Activated CD4-positive, alpha-beta T cell treated with anti-CD3 and anti-CD28 coated beads, Interleukin-2, amount 10 ng/mL, durations not matched to agents 7 days and 5 days (primary cell): ENCODE data around the gene TDP2. TPM values are rescaled to one million over a fixed set of nuclear protein-coding genes. Genes with fewer than 3 reads are reported as not detected.

Source experiments
- CTCF ChIA-PET: fragments of 350-600 bp; sonication (Branson Sonifier 250); formaldehyde crosslinking; loops from one replicate; lab custom pipeline; 2021; ENCODE audit warnings: antibody characterized with exemption; lab: Charles Lee
- POLR2A ChIA-PET: fragments of 350-600 bp; sonication (Branson Sonifier 250); formaldehyde crosslinking; loops from one replicate; lab custom pipeline; 2021; ENCODE audit warnings: antibody characterized with exemption; lab: Charles Lee
- DNase-seq: peaks from one replicate; pipeline ENCODE4 v3.0.0-alpha.2; 2020
- H3K27ac Mint-ChIP-seq: one replicate; pipeline ENCODE4 v1.8.0; 2021; ENCODE audit warnings: mild to moderate bottlenecking, moderate library complexity, mixed read lengths
- H3K27me3 Mint-ChIP-seq: one replicate; pipeline ENCODE4 v1.8.0; 2021; ENCODE audit warnings: mixed read lengths
- H3K36me3 Mint-ChIP-seq: one replicate; pipeline ENCODE4 v1.8.0; 2021; ENCODE audit warnings: low read depth, mixed read lengths
- H3K4me1 Mint-ChIP-seq: one replicate; pipeline ENCODE4 v1.8.0; 2021; ENCODE audit warnings: mixed read lengths
- H3K4me3 Mint-ChIP-seq: one replicate; pipeline ENCODE4 v1.8.0; 2021; ENCODE audit warnings: mild to moderate bottlenecking, moderate library complexity, mixed read lengths
- H3K9me3 Mint-ChIP-seq: one replicate; pipeline ENCODE4 v1.8.0; 2021; ENCODE audit warnings: mixed read lengths
- total RNA-seq, 2 experiments: library from RNA; stranded (reverse); gene quantifications; one replicate each; pipeline ENCODE4 v1.2.3, GENCODE V29; 2021

The TDP2 gene
- total RNA-seq, 2 experiments from 2014 or later: 43.0 to 47.1 TPM

- peaks cover 5% of the 10 kb centered on the region for H3K4me1 Mint-ChIP-seq
- CTCF ChIA-PET: interaction anchor here (0.7 to 1.4 kb wide), 3 partner anchors 11 to 67 kb away, joined by 3 read pairs; no protein-coding TSS in a partner anchor
- H3K36me3 Mint-ChIP-seq: no peaks in the 10 kb centered on the region
- H3K27me3 Mint-ChIP-seq: peaks cover 46% of the 10 kb centered on the region
- peaks cover 3% of the 10 kb centered on the region for H3K9me3 Mint-ChIP-seq
- H3K27ac Mint-ChIP-seq: no peak overlapping the region
- no peak overlapping the region for H3K4me3 Mint-ChIP-seq
- DNase-seq: no peak
- POLR2A ChIA-PET: no interaction called here
These were observed 30.0 kb downstream of the TDP2 start for GRCh38 chr6:24636681-24637080.

GRCh38 chr6:24632573-24632972 is 34.1 kb downstream of the TDP2 start:
- Mint-ChIP-seq H3K9me3 (no peaks in the 10 kb centered on the region), H3K4me3 (no peak overlapping the region), H3K27me3 (peaks cover 27% of the 10 kb centered on the region), H3K27ac (no peak overlapping the region), H3K36me3 (no peaks in the 10 kb centered on the region), H3K4me1 (peaks cover under 1% of the 10 kb centered on the region)
- no peak for DNase-seq
- POLR2A ChIA-PET: no interaction called here
- CTCF ChIA-PET: no interaction called here

GRCh38 chr6:24631671-24632070 is 35.0 kb downstream of the TDP2 start:
- ChIA-PET CTCF (no interaction called here), POLR2A (no interaction called here)
- Mint-ChIP-seq H3K4me3 (no peak overlapping the region), H3K27ac (no peak overlapping the region), H3K27me3 (peaks cover 24% of the 10 kb centered on the region), H3K9me3 (no peaks in the 10 kb centered on the region), H3K4me1 (no peaks in the 10 kb centered on the region), H3K36me3 (no peaks in the 10 kb centered on the region)
- DNase-seq: no peak

GRCh38 chr6:24630856-24631505 is 35.7 kb downstream of the TDP2 start:
- Mint-ChIP-seq H3K27me3 (peaks cover 23% of the 10 kb centered on the region), H3K27ac (no peak overlapping the region), H3K4me3 (no peak overlapping the region), H3K4me1 (no peaks in the 10 kb centered on the region), H3K36me3 (no peaks in the 10 kb centered on the region), H3K9me3 (no peaks in the 10 kb centered on the region)
- no peak for DNase-seq
- CTCF ChIA-PET: interaction anchor here (0.8 kb wide), 1 partner anchor 12 kb away, joined by 3 read pairs; no protein-coding TSS in a partner anchor
- POLR2A ChIA-PET: no interaction called here

GRCh38 chr6:24621626-24622289 is 44.9 kb downstream of the TDP2 start:
- DNase-seq: no peak
- no peaks in the 10 kb centered on the region for H3K36me3 Mint-ChIP-seq
- POLR2A ChIA-PET: no interaction called here
- peaks cover 7% of the 10 kb centered on the region for H3K27me3 Mint-ChIP-seq
- H3K27ac Mint-ChIP-seq: no peak overlapping the region
- no peaks in the 10 kb centered on the region for H3K4me1 Mint-ChIP-seq
- H3K9me3 Mint-ChIP-seq: no peaks in the 10 kb centered on the region
- no peak overlapping the region for H3K4me3 Mint-ChIP-seq
- CTCF ChIA-PET: no interaction called here

GRCh38 chr6:24620637-24621036 is 46.1 kb downstream of the TDP2 start:
- Mint-ChIP-seq H3K36me3 (no peaks in the 10 kb centered on the region), H3K27ac (no peak overlapping the region), H3K27me3 (peaks cover 3% of the 10 kb centered on the region), H3K9me3 (no peaks in the 10 kb centered on the region), H3K4me3 (no peak overlapping the region), H3K4me1 (no peaks in the 10 kb centered on the region)
- ChIA-PET CTCF (interaction anchor here (0.6 to 0.9 kb wide), 2 partner anchors 14 to 87 kb away, joined by 3 to 4 read pairs; no protein-coding TSS in a partner anchor), POLR2A (no interaction called here)
- no peak for DNase-seq

- H3K27ac Mint-ChIP-seq: no peak overlapping the region
- H3K36me3 Mint-ChIP-seq: no peaks in the 10 kb centered on the region
- no peak overlapping the region for H3K4me3 Mint-ChIP-seq
- no peaks in the 10 kb centered on the region for H3K9me3 Mint-ChIP-seq
- peaks cover 6% of the 10 kb centered on the region for H3K27me3 Mint-ChIP-seq
- POLR2A ChIA-PET: no interaction called here
- no peaks in the 10 kb centered on the region for H3K4me1 Mint-ChIP-seq
- DNase-seq: no peak
- CTCF ChIA-PET: interaction anchor here (1.0 kb wide), 1 partner anchor 11 kb away, joined by 3 read pairs; no protein-coding TSS in a partner anchor
These were observed 47.0 kb downstream of the TDP2 start for GRCh38 chr6:24619661-24620060.

DNA sequence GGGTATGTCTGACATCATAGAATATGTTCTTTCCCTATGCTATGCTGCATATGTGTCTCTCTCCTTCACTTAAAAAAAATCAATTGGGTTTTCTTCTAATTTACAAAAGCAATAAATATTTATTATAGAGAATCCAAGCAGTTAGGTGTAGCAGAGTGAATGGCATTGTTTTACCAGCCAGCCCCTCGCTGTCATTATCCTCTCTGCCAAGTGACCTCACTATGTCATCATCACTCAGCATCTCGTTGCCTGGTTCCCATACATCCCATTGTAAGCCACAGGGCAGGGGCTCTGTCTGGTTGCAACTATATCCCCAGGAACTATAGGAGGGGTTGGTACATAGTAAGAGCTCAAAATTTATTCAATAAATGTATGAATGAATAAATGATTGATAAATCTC is 52.1 kb downstream of the TDP2 start:
- Mint-ChIP-seq H3K36me3 (no peaks in the 10 kb centered on the region), H3K4me1 (no peaks in the 10 kb centered on the region), H3K9me3 (no peaks in the 10 kb centered on the region), H3K4me3 (no peak overlapping the region), H3K27me3 (peaks cover 18% of the 10 kb centered on the region), H3K27ac (no peak overlapping the region)
- ChIA-PET POLR2A (no interaction called here), CTCF (interaction anchor here (0.7 kb wide), 1 partner anchor 412 kb away, joined by 3 read pairs; no protein-coding TSS in a partner anchor)
- no peak for DNase-seq

GRCh38 chr6:24614043-24614420 is 52.7 kb downstream of the TDP2 start:
- H3K4me3 Mint-ChIP-seq: no peak overlapping the region
- H3K4me1 Mint-ChIP-seq: no peaks in the 10 kb centered on the region
- no peaks in the 10 kb centered on the region for H3K9me3 Mint-ChIP-seq
- POLR2A ChIA-PET: no interaction called here
- CTCF ChIA-PET: no interaction called here
- peaks cover 18% of the 10 kb centered on the region for H3K27me3 Mint-ChIP-seq
- no peaks in the 10 kb centered on the region for H3K36me3 Mint-ChIP-seq
- DNase-seq: no peak
- no peak overlapping the region for H3K27ac Mint-ChIP-seq

DNA sequence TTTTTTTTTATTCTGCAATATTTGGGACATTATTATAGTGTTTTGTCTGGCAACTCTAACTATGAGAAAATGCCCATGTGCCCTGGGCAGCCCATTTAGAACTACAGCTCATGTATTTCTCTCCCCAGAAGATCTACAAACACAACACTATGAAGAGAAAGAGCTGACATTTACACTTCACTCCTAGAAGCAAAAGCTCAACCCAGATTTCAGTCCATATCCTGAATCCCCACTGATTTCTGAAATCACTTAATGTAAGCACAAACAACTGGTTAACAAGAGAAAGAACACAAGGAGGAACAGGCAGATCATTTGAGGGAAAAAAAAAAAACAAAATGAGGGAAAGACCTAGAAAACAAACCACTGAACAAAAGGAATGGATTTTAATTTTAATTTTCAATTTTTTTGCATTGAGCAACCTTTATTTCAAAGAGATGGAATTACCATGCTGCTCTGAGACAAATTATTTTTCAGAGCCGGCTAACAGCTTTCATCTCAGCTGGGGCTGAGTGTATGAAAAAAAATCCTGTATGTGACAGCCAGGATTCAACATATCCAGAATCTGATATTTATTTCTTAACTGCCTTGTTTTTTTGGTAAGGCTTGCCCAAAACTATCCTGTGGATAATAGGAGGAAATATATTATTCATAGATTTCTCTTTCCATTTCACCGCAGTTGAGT is 53.2 kb downstream of the TDP2 start:
- no peaks in the 10 kb centered on the region for H3K9me3 Mint-ChIP-seq
- H3K36me3 Mint-ChIP-seq: no peaks in the 10 kb centered on the region
- ChIA-PET POLR2A (no interaction called here), CTCF (interaction anchor here (0.7 kb wide), 1 partner anchor 12 kb away, joined by 3 read pairs; no protein-coding TSS in a partner anchor)
- H3K27me3 Mint-ChIP-seq: peaks cover 18% of the 10 kb centered on the region
- no peak overlapping the region for H3K27ac Mint-ChIP-seq
- no peaks in the 10 kb centered on the region for H3K4me1 Mint-ChIP-seq
- H3K4me3 Mint-ChIP-seq: no peak overlapping the region
- no peak for DNase-seq

GRCh38 chr6:24610672-24611071 is 56.0 kb downstream of the TDP2 start:
- H3K9me3 Mint-ChIP-seq: no peaks in the 10 kb centered on the region

GRCh38 chr6:24607310-24608105 is 59.2 kb downstream of the TDP2 start:
- DNase-seq: no peak
- no peak overlapping the region for H3K4me3 Mint-ChIP-seq
- no peaks in the 10 kb centered on the region for H3K9me3 Mint-ChIP-seq
- H3K36me3 Mint-ChIP-seq: no peaks in the 10 kb centered on the region
- H3K27me3 Mint-ChIP-seq: peaks cover 2% of the 10 kb centered on the region
- ChIA-PET CTCF (interaction anchor here (1.1 kb wide), 1 partner anchor 455 kb away, joined by 3 read pairs; no protein-coding TSS in a partner anchor), POLR2A (no interaction called here)
- H3K27ac Mint-ChIP-seq: no peak overlapping the region
- H3K4me1 Mint-ChIP-seq: no peaks in the 10 kb centered on the region

More at GRCh38 chr6:24610672-24611071, 56.0 kb downstream of the TDP2 start:
- ChIA-PET POLR2A (no interaction called here), CTCF (no interaction called here)
- no peaks in the 10 kb centered on the region for H3K36me3 Mint-ChIP-seq
- H3K4me3 Mint-ChIP-seq: no peak overlapping the region
- DNase-seq: no peak
- no peaks in the 10 kb centered on the region for H3K4me1 Mint-ChIP-seq
- peaks cover 17% of the 10 kb centered on the region for H3K27me3 Mint-ChIP-seq
- H3K27ac Mint-ChIP-seq: no peak overlapping the region
